Cardiac muscle cell (in vitro differentiated cells and primary cell): Measurements from ENCODE around the gene ATP8A2. TPM values are rescaled to one million over a fixed set of nuclear protein-coding genes. Genes with fewer than 3 reads are reported as not detected.

Source experiments
- DNase-seq, 2 donors: peaks; one replicate each; pipeline versions ENCODE4 v3.0.0 to v3.0.0-alpha.2; 2010 to 2017; ENCODE audit warnings: low read depth in 1 of 2, low spot score in 1 of 2
- H3K27ac ChIP-seq: fragments of 200-600 bp; sonication (generic); 2 replicates; pipeline ENCODE4 v1.5.1; 2016
- H3K27me3 ChIP-seq: fragments of 200-600 bp; sonication (generic); 2 replicates; pipeline ENCODE4 v1.6.0; 2016; ENCODE audit warnings: control low read depth
- H3K36me3 ChIP-seq: fragments of 200-600 bp; sonication (generic); 2 replicates; pipeline ENCODE4 v1.5.1; 2016; ENCODE audit warnings: control low read depth
- H3K4me1 ChIP-seq: fragments of 200-600 bp; sonication (generic); 2 replicates; pipeline ENCODE4 v1.8.1; 2017; ENCODE audit warnings: low read depth, mild to moderate bottlenecking, mixed run types
- H3K4me3 ChIP-seq: fragments of 200-600 bp; sonication (generic); 2 replicates; pipeline ENCODE4 v1.5.1; 2016; ENCODE audit warnings: mild to moderate bottlenecking
- H3K9me3 ChIP-seq: fragments of 200-600 bp; sonication (generic); 2 replicates; pipeline ENCODE4 v1.5.1; 2017; ENCODE audit warnings: low read depth, mild to moderate bottlenecking, control low read depth
- polyA plus RNA-seq: library from polyadenylated mRNA; unstranded; fragments of >200 nt; fragmentation: Nextera tagmentation; extraction: Ambion mirVana; gene quantifications from 2 replicates; pipeline ENCODE4 v1.2.1, GENCODE V29; 2016
- total RNA-seq: library from RNA; depleted of rRNA; stranded (reverse); fragments of >200 nt; gene quantifications from 2 replicates; pipeline ENCODE4 v1.2.3, GENCODE V29; 2016
- TF ChIP-seq, protein P1 (sequence below): IDR thresholded peaks from 2 replicates; pipeline ENCODE4 v1.5.1; 2012; ENCODE audit warnings: low read depth, mild to moderate bottlenecking, low read length

ATP8A2 gene
- total and polyA plus RNA-seq, 2 experiments from 2014 or later, result 0.86 to 0.89 TPM

DNA sequence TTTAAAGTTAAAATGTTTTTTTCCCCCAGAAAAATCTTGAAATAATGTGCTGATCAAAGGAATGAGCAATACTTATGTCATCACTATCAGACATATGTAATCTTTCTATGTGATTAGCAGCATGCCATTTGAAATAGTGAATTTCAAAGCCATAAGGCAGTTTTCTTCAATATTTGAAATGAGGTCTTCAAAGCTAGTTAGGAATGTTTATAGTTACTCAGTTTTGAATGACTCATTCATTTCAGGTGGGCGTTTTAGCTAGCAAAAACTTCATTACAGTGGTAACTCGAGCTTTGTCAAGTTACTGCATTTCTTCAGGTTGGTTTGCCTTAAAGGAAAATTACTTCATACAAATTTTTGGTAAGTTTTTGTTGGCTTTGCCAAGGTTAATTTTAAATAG, 102.1 kb downstream of the ATP8A2 start:
- H3K27me3 ChIP-seq, result peaks cover 31% of the 10 kb centered on the region
- DNase-seq, result no peak
- no peak overlapping the region for H3K4me3 ChIP-seq
- no peaks in the 10 kb centered on the region for H3K36me3 ChIP-seq
- H3K9me3 ChIP-seq, result no peaks in the 10 kb centered on the region
- TF ChIP-seq, protein P1, sequence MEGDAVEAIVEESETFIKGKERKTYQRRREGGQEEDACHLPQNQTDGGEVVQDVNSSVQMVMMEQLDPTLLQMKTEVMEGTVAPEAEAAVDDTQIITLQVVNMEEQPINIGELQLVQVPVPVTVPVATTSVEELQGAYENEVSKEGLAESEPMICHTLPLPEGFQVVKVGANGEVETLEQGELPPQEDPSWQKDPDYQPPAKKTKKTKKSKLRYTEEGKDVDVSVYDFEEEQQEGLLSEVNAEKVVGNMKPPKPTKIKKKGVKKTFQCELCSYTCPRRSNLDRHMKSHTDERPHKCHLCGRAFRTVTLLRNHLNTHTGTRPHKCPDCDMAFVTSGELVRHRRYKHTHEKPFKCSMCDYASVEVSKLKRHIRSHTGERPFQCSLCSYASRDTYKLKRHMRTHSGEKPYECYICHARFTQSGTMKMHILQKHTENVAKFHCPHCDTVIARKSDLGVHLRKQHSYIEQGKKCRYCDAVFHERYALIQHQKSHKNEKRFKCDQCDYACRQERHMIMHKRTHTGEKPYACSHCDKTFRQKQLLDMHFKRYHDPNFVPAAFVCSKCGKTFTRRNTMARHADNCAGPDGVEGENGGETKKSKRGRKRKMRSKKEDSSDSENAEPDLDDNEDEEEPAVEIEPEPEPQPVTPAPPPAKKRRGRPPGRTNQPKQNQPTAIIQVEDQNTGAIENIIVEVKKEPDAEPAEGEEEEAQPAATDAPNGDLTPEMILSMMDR, result no peak
- no peaks in the 10 kb centered on the region for H3K4me1 ChIP-seq
- H3K27ac ChIP-seq, result no peak overlapping the region

DNA sequence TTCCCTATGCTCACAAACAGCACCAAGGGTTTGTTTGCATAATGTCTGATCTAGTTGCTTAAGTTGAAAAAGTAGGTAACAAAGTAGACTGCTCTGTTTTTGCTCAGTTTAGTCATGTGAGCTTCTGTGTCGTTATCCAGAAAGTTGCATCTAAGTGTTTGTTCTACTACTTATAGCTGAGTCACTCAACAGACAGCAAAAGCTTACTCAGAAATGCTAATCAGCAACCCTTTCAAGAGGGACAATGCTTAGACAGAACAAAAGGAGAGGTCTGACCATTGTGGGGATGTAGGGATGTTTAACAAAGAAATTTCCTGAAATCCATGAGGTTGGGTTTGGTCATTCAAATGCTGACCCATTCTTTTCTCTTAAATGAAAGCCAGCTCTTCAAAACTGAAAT, 106.4 kb downstream of the ATP8A2 start:
- peak in 1 of 2 donors; percentile 3 for DNase-seq
- no peaks in the 10 kb centered on the region for H3K36me3 ChIP-seq
- TF ChIP-seq, protein P1, result no peak
- H3K4me3 ChIP-seq, result no peak overlapping the region
- no peaks in the 10 kb centered on the region for H3K27me3 ChIP-seq
- H3K9me3 ChIP-seq, result no peaks in the 10 kb centered on the region
- H3K4me1 ChIP-seq, result no peaks in the 10 kb centered on the region
- no peak overlapping the region for H3K27ac ChIP-seq

- DNase-seq, result no peak
Observed at GRCh38 chr13:25489238-25489637, 117.5 kb downstream of the ATP8A2 start.

DNA sequence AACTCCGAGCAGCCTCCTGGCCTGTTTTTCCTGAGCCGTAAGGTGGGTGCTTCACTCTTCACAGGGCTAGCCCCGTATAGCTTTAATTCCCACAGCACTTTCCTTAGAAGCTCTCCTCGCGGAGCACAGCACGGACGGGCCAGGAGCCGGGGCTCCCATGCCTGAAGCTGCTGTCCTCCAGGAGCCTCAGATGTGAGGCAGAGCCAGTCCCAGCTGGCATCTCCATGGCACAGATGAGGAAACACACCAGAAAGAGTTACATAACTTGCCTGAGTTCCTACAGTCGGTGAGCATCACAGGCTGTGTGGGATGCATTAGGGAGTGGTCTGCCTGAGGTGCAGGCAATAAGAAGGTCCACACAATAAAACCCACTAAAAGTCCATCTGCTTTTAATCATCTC, 118.5 kb downstream of the ATP8A2 start:
- Histone ChIP-seq H3K36me3 (no peaks in the 10 kb centered on the region), H3K4me1 (no peaks in the 10 kb centered on the region), H3K4me3 (no peak overlapping the region), H3K27me3 (no peaks in the 10 kb centered on the region), H3K27ac (no peak overlapping the region), H3K9me3 (no peaks in the 10 kb centered on the region)
- TF ChIP-seq, protein P1, result no peak
- no peak for DNase-seq

More at GRCh38 chr13:25489238-25489637, 117.5 kb downstream of the ATP8A2 start:
- no peaks in the 10 kb centered on the region for H3K27me3 ChIP-seq
- no peaks in the 10 kb centered on the region for H3K4me1 ChIP-seq
- H3K4me3 ChIP-seq, result no peak overlapping the region
- no peaks in the 10 kb centered on the region for H3K9me3 ChIP-seq
- no peak overlapping the region for H3K27ac ChIP-seq
- no peaks in the 10 kb centered on the region for H3K36me3 ChIP-seq
- TF ChIP-seq, protein P1, result no peak

DNA sequence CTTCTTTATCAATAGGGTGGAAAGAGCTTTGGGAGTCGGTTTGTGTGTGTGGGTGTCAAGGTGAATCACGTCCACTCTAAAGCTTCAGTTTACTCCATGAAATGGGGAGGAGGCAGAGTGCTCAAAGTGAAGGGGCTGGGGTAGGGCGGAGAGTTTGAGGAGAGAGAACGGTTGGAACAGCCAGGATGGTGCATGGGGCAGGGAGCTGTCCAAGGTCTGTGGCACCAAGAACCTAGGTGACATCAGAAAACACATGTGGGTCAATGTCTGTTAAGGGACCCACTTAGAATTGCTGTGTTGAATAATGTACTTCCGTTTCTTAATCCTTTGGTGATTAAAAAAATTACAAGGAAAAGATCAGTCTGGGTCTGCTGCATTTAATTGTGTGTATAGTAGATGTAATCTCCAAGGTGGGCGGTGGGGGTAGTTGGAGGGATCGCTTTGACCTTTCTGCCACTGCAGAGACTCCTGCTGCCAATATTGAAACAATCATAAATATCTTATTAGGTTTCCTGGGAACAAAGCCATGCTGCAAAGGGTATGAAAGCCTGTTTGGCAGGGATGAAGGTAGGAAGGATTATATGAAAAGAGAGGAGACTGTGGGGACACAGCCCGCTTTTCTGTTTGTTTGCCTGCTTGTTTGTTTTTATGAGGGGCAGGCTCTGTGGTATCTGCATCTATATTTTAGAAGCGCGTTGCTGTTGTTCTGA, 122.3 kb downstream of the ATP8A2 start:
- TF ChIP-seq, protein P1, result no peak
- H3K27me3 ChIP-seq, result no peaks in the 10 kb centered on the region
- H3K9me3 ChIP-seq, result no peaks in the 10 kb centered on the region
- no peaks in the 10 kb centered on the region for H3K4me1 ChIP-seq
- H3K36me3 ChIP-seq, result no peaks in the 10 kb centered on the region
- H3K4me3 ChIP-seq, result no peak overlapping the region
- peak in 1 of 2 donors; percentile 53 for DNase-seq
- H3K27ac ChIP-seq, result no peak overlapping the region
